CD4-positive, alpha-beta T cell treated with Interleukin-10 for 1 hour (primary cell): ENCODE measurements around the gene ORC2.
"Not testable (repeated sequence)": the region's sequence is repeated elsewhere in the genome, so short reads cannot be mapped to it uniquely, and the experiment has no call there.

ENCODE experiments used
- DNase-seq: peaks from one replicate; pipeline ENCODE4 v3.0.0-alpha.2; 2020

ORC2 gene

GRCh38 chr2:200930947-200931626 is 32.4 kb downstream of the ORC2 start:
- no peak for DNase-seq

- DNase-seq: no peak
Observed at GRCh38 chr2:200929334-200930249, 33.9 kb downstream of the ORC2 start.

- DNase-seq: no peak
Observed at GRCh38 chr2:200922439-200922838, 41.0 kb downstream of the ORC2 start.

- DNase-seq: no peak
Observed at GRCh38 chr2:200913654-200914053, 49.8 kb downstream of the ORC2 start.

- DNase-seq: no peak
Observed at GRCh38 chr2:200909958-200910357, 53.5 kb downstream of the ORC2 start.

- DNase-seq: peak; percentile 60
Observed at GRCh38 chr2:200905618-200906296, 57.7 kb downstream of the ORC2 start.

- DNase-seq: peak; percentile 88
Observed at GRCh38 chr2:200901459-200902072, 61.9 kb downstream of the ORC2 start.

- DNase-seq: no peak
Observed at GRCh38 chr2:200899482-200899881, 64.0 kb downstream of the ORC2 start.

- peak; percentile 97 for DNase-seq
Observed at GRCh38 chr2:200888704-200889625, 74.5 kb downstream of the ORC2 start, which contains the start of the genes NIF3L1 and PPIL3. Gene NIF3L1 (plus strand): TSS chr2:200889371. CDS start chr2:200891944, 2,573 bp downstream. Gene PPIL3 (minus strand): TSS chr2:200889077. CDS start chr2:200887615, 1,462 bp downstream.

- DNase-seq: not testable (repeated sequence)
Observed at GRCh38 chr2:200881715-200882249, 81.7 kb downstream of the ORC2 start.

GRCh38 chr2:200878289-200878880 is 85.1 kb downstream of the ORC2 start:
- DNase-seq: no peak

- no peak for DNase-seq
Observed at GRCh38 chr2:200877443-200877842, 86.0 kb downstream of the ORC2 start.

- DNase-seq: no peak
Observed at GRCh38 chr2:200873560-200873959, 89.9 kb downstream of the ORC2 start.

- DNase-seq: no peak
Observed at GRCh38 chr2:200871151-200871550, 92.3 kb downstream of the ORC2 start.

GRCh38 chr2:200869014-200869413 is 94.4 kb downstream of the ORC2 start:
- no peak for DNase-seq

GRCh38 chr2:200864176-200865034 is 99.1 kb downstream of the ORC2 start, which contains the start of gene CLK1:
Gene CLK1 (minus strand): TSS chr2:200864658. CDS start chr2:200861862, 2,796 bp downstream.
- peak; percentile 97 for DNase-seq

GRCh38 chr2:200863782-200864175 is 99.7 kb downstream of the ORC2 start:
- DNase-seq: no peak

- peak; percentile 79 for DNase-seq
Observed at GRCh38 chr2:200862532-200863000, 100.9 kb downstream of the ORC2 start.

GRCh38 chr2:200861617-200862155 is 101.8 kb downstream of the ORC2 start:
- no peak for DNase-seq
